Ureter (tissue), 1 donor: Measurements from ENCODE around the gene UMOD. TPM values are rescaled to one million over a fixed set of nuclear protein-coding genes. Genes with fewer than 3 reads are reported as not detected.

ENCODE experiments used
- DNase-seq: peaks from one replicate; pipeline ENCODE4 v3.0.0-alpha.2; 2020; ENCODE audit warnings: low spot score
- total RNA-seq: library from RNA; stranded (reverse); gene quantifications from one replicate; pipeline ENCODE4 v1.2.4, GENCODE V29; 2023
- donor health status: DM: yes; HTN: yes; CAD: no.

The UMOD gene
- total RNA-seq, 1 donor from 2014 or later = not detected

- DNase-seq = no peak
These were observed 50.7 kb downstream of the UMOD start for GRCh38 chr16:20301840-20302239.

- peak; percentile 45 for DNase-seq
These were observed 52.0 kb downstream of the UMOD start for GRCh38 chr16:20300312-20301097.

GRCh38 chr16:20298452-20298851 is 54.1 kb downstream of the UMOD start:
- no peak for DNase-seq

GRCh38 chr16:20291208-20292206 is 61.0 kb downstream of the UMOD start:
- no peak for DNase-seq

- DNase-seq = no peak
These were observed 62.9 kb downstream of the UMOD start for GRCh38 chr16:20289571-20289970.

GRCh38 chr16:20285993-20286499 is 66.5 kb downstream of the UMOD start:
- DNase-seq = no peak

Other genes starting within 250 kb of the UMOD start
- gene GP2, start 25.2 kb downstream of the UMOD start, total RNA-seq = 0.49 TPM
- gene PDILT, start 52.0 kb upstream of the UMOD start, total RNA-seq = not detected
- gene ACSM5, start 56.8 kb upstream of the UMOD start, total RNA-seq = 2.3 TPM
- gene ACSM2A, start 98.8 kb upstream of the UMOD start, total RNA-seq = not detected
- not detected for gene ACSM2B, start 223.7 kb upstream of the UMOD start, total RNA-seq